Measurements from ENCODE around the gene NCAPG2. TPM values are rescaled to one million over a fixed set of nuclear protein-coding genes. Genes with fewer than 3 reads are reported as not detected.

NCAPG2 gene
- total RNA-seq, 1 experiment from 2014 or later = 27.4 TPM

GRCh38 chr7:158702944-158703343 is 1.7 kb downstream of the NCAPG2 start:
- Mint-ChIP-seq H3K27ac (ENCODE audit: low read depth, unreplicated experiment) (peak overlapping the region; percentile 86), H3K36me3 (ENCODE audit: insufficient read depth, unreplicated experiment) (peaks cover 12% of the 10 kb centered on the region), H3K9me3 (ENCODE audit: unreplicated experiment) (no peaks in the 10 kb centered on the region), H3K4me1 (ENCODE audit: insufficient read depth, unreplicated experiment) (peaks cover 32% of the 10 kb centered on the region), H3K4me3 (ENCODE audit: unreplicated experiment) (peak overlapping the region; percentile 63), H3K27me3 (ENCODE audit: insufficient read depth, unreplicated experiment) (no peaks in the 10 kb centered on the region)
- DNase-seq (ENCODE audit: unreplicated experiment) = no peak
- TF ChIP-seq, protein P1, sequence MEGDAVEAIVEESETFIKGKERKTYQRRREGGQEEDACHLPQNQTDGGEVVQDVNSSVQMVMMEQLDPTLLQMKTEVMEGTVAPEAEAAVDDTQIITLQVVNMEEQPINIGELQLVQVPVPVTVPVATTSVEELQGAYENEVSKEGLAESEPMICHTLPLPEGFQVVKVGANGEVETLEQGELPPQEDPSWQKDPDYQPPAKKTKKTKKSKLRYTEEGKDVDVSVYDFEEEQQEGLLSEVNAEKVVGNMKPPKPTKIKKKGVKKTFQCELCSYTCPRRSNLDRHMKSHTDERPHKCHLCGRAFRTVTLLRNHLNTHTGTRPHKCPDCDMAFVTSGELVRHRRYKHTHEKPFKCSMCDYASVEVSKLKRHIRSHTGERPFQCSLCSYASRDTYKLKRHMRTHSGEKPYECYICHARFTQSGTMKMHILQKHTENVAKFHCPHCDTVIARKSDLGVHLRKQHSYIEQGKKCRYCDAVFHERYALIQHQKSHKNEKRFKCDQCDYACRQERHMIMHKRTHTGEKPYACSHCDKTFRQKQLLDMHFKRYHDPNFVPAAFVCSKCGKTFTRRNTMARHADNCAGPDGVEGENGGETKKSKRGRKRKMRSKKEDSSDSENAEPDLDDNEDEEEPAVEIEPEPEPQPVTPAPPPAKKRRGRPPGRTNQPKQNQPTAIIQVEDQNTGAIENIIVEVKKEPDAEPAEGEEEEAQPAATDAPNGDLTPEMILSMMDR (IDR thresholded peaks at IDR 0.05; ENCODE audit: unreplicated experiment) = no peak
- ChIA-PET CTCF (no interaction called here), POLR2A (no interaction called here)
- BruUV-seq (replicated peaks) = TSS peak; percentile 44
- intact Hi-C loops (cut with micrococcal nuclease) = no loop called here

GRCh38 chr7:158702196-158702595 is 2.4 kb downstream of the NCAPG2 start:
- DNase-seq (ENCODE audit: unreplicated experiment) = no peak
- Mint-ChIP-seq H3K9me3 (ENCODE audit: unreplicated experiment) (no peaks in the 10 kb centered on the region), H3K27me3 (ENCODE audit: insufficient read depth, unreplicated experiment) (no peaks in the 10 kb centered on the region), H3K27ac (ENCODE audit: low read depth, unreplicated experiment) (no peak overlapping the region), H3K4me1 (ENCODE audit: insufficient read depth, unreplicated experiment) (peaks cover 32% of the 10 kb centered on the region), H3K4me3 (ENCODE audit: unreplicated experiment) (no peak overlapping the region), H3K36me3 (ENCODE audit: insufficient read depth, unreplicated experiment) (peaks cover 12% of the 10 kb centered on the region)
- no TSS peak for BruUV-seq (replicated peaks)
- intact Hi-C loops (cut with micrococcal nuclease) = no loop called here
- TF ChIP-seq, protein P1 (IDR thresholded peaks at IDR 0.05; ENCODE audit: unreplicated experiment) = no peak
- ChIA-PET CTCF (interaction anchor here (0.9 kb wide), 1 partner anchor 275 kb away, joined by 3 read pairs; no protein-coding TSS in a partner anchor), POLR2A (no interaction called here)

DNA sequence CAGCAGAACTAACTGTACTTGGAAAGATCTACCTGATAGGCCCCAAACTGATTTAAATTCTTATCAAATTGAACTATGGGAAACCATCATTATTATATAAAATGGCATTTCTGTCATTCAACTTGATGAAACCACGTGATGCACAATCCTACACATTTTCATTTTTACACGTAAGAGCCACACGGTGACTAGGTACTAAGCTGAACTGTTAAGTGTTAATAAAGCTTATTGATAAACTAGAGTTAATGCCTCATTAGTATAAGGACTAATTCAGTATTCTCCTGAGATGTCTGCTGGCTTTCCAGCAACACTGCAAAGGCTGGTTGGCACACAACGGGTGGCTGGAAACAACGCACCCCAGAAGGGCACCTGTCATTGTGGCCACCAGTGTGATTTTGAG is 4.6 kb downstream of the NCAPG2 start:
- POLR2A ChIA-PET = no interaction called here
- Mint-ChIP-seq H3K36me3 (ENCODE audit: insufficient read depth, unreplicated experiment) (peaks cover 12% of the 10 kb centered on the region), H3K9me3 (ENCODE audit: unreplicated experiment) (no peaks in the 10 kb centered on the region), H3K27me3 (ENCODE audit: insufficient read depth, unreplicated experiment) (no peaks in the 10 kb centered on the region), H3K4me1 (ENCODE audit: insufficient read depth, unreplicated experiment) (peaks cover 23% of the 10 kb centered on the region), H3K27ac (ENCODE audit: low read depth, unreplicated experiment) (no peak overlapping the region), H3K4me3 (ENCODE audit: unreplicated experiment) (no peak overlapping the region)
- no peak for DNase-seq (ENCODE audit: unreplicated experiment)
- TF ChIP-seq, protein P1 (IDR thresholded peaks at IDR 0.05; ENCODE audit: unreplicated experiment) = no peak
- CTCF ChIA-PET = no interaction called here
- intact Hi-C loops (cut with micrococcal nuclease) = no loop called here
- no TSS peak for BruUV-seq (replicated peaks)

- H3K4me1 Mint-ChIP-seq (ENCODE audit: insufficient read depth, unreplicated experiment) = peaks cover 23% of the 10 kb centered on the region
- H3K9me3 Mint-ChIP-seq (ENCODE audit: unreplicated experiment) = no peaks in the 10 kb centered on the region
- no peak overlapping the region for H3K4me3 Mint-ChIP-seq (ENCODE audit: unreplicated experiment)
- H3K27ac Mint-ChIP-seq (ENCODE audit: low read depth, unreplicated experiment) = no peak overlapping the region
- TF ChIP-seq, protein P1 (IDR thresholded peaks at IDR 0.05; ENCODE audit: unreplicated experiment) = no peak
- ChIA-PET CTCF (interaction anchor here (0.5 to 0.6 kb wide), 2 partner anchors 25 to 164 kb away, joined by 3 read pairs; no protein-coding TSS in a partner anchor), POLR2A (interaction anchor here (0.7 kb wide), 1 partner anchor 10 kb away, joined by 3 read pairs; no protein-coding TSS in a partner anchor)
- no TSS peak for BruUV-seq (replicated peaks)
- intact Hi-C loops (cut with micrococcal nuclease) = no loop called here
- H3K27me3 Mint-ChIP-seq (ENCODE audit: insufficient read depth, unreplicated experiment) = no peaks in the 10 kb centered on the region
- no peak for DNase-seq (ENCODE audit: unreplicated experiment)
- peaks cover 12% of the 10 kb centered on the region for H3K36me3 Mint-ChIP-seq (ENCODE audit: insufficient read depth, unreplicated experiment)
Observed at GRCh38 chr7:158699341-158699740, 5.3 kb downstream of the NCAPG2 start.

Data from MCF 10A (cell line).